ENCODE data around the gene SEL1L3.

The SEL1L3 gene

DNA sequence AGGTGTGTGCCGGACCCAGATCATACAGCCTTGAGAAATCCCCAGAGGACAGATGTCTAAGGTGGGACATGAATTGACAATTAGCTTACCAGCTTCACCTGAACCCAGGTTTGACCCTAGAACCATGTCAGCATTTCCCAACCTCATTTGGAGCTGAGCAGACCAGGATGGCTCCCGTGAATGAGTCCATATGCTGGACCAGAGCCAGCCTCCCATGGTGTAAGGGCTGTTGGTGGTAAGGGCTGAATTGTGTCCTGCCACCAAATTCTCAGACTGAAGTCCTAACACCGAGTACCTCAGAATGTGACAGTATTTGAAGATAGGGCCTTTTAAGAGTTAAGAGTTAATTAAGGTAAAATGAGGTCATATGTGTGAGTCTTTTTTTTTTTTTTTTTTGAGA lies 118.8 kb downstream of the SEL1L3 start:
- DNase-seq (ENCODE audit: low read depth), result no peak

DNA sequence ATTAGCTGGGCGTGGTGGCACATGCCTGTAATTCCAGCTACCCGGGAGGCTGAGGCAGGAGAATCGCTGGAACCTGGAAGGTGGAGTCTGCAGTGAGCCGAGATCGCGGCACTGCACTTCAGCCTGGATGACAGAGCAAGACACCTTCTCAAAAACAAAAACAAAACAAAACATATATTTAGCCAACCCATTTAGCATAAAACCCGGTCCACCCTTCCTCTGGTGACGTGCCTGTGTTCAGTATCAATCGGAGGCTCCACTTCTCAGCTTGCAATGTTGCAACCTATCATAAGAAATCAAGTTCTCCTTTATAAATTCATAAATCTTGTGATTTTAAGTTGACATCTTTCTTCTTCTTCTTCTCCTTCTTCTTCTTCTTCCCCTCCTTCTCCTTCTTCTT lies 133.2 kb downstream of the SEL1L3 start:
- DNase-seq (ENCODE audit: low read depth), result no peak

DNA sequence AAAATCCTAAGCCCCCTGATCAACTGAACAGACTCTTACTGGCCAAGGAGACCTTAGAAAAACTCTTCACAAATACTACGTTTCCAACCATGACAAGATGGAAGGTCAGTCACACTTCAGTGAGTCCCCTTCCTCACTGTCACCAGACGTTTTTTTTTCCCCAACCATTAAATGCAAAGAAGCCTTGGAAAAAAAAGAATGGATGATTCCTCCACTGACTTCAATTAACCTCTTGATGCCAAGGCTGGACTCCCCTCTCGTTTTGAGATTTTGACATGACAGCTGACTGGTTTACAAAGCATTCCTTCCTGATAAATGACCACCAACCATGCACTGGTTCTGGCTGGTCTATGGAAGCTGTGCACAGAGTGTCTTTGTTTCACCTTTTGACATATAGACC lies 133.9 kb downstream of the SEL1L3 start:
- DNase-seq (ENCODE audit: low read depth), result no peak

DNA sequence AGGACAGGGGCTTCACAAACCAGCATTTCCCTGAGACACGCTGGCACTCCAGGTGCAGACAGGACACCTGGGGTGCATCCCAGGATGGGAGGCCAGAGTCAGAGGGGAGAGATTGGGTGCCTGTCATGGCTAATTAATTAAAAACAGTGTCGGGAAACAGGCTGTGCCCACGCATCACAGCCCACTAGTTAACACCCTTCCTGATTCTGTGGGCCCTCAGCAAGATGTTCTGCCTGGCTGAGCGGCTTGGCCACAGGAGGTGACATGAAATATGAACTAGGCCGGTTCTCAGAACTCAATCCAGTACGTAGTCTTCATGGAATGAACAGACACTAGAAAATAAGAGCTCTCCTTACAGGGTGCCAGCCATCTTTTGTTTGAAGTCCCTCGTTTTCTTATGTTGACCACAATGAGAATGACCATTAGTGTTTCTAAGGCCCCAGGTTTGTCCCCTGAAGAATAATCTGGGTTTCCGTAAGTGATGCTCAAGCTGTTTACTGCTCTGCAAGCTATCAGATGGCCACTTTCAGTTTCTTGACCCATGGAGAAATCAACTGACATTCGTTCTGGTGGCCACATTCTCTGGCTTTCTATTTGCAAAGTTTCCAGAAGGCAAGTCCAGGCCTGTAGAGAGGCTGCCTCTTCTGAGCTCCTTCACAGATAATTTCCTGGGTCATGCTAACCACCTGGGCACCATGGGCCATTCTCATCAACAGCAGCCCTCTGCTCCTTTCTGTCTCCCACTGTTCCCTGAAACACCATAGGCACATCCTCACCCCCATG lies 134.9 kb downstream of the SEL1L3 start:
- no peak for DNase-seq (ENCODE audit: low read depth)

DNA sequence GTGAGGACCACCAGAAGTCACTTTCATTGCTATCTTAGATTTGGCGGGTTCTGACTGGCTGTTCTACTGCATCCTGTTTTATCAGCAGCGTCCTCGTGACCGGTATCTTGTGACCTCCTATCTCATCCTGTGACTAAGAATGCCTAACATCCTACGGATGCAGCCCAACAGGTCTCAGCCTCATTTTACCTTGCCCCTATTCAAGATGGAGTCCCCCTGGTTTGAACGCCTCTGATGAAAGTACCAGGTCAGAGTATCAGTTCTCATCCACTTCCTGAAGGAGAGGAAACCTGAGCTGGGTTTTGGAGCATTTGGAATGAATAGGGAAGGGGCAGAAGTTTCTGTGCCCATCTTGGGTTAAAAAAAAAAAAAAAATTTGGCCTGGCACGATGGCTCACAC lies 136.9 kb downstream of the SEL1L3 start:
- DNase-seq (ENCODE audit: low read depth), result no peak

DNA sequence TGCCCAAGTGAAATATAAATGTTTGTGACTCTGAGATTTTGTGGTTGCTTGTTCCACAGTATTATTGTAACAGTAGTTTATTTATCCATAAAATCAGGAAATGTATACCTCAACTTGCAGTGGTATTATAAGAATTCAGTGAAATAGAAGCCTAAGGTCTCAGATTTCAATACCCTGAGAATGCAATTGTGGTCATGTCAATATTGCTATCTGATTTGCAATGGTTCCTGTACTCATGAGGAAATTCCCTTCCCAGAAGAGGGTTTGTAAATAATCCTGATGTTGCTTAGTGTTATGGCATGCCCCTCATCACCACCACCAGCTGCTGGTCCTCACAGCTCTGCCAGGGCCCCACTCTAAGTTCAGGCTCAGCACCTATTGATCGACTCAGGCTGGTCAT lies 139.4 kb downstream of the SEL1L3 start:
- DNase-seq (ENCODE audit: low read depth), result no peak

DNA sequence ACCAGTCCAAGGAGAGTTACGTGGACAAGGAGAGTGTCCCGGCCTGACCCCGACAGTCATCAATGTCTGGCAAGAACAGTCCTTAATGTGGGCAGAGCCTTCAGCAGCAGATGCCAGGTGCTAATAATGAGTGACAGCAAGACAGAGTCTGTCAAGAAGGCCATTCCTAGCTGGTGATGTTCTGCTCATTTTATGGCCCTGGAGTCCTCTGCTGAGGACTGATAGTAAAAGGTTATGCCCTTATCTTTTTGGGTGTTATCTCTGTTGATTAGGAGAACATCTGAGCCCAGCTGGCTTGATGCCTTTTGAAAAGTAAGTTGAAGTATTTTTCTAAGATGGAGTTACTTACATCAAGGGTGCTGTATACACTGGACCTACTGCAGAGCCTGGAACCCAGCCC lies 139.8 kb downstream of the SEL1L3 start:
- no peak for DNase-seq (ENCODE audit: low read depth)

DNA sequence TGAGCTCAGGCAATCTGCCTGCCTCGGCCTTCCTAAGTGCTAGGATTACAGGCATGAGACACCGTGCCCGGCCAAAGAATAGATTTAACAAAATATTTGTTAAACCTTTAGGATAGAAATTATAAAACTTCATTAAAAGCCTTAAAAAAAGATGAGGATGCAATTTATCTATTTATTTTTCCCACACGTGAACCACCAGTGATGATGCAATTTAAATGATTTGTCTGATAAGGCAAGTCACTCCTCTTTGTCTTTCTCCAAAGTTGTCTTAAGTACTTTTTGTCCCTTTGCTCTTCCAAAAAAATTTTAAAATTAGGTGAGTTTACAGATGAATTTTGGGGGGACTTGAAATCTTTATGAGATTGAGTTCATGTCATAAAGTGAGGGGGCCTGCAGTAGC lies 149.0 kb downstream of the SEL1L3 start:
- no peak for DNase-seq (ENCODE audit: low read depth)

DNA sequence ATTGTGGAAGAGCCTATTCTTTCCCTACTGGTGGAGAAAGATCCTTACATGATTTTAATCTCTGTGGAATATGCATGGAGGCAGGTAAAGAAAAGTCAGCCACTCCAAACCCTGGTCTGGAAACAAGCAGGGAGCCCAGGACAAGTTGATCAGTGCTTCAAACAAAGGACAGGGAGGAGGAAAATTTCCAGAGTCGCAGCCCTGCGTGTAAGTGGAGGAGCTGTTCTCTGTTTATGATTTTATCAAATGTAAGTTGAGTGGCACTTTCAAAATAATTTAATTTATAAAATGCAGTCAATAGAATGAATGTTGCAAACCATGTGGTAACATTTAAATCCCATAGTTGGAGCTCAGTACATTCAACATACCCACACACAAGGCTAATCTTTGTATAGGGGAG lies 150.2 kb downstream of the SEL1L3 start:
- no peak for DNase-seq (ENCODE audit: low read depth)

DNA sequence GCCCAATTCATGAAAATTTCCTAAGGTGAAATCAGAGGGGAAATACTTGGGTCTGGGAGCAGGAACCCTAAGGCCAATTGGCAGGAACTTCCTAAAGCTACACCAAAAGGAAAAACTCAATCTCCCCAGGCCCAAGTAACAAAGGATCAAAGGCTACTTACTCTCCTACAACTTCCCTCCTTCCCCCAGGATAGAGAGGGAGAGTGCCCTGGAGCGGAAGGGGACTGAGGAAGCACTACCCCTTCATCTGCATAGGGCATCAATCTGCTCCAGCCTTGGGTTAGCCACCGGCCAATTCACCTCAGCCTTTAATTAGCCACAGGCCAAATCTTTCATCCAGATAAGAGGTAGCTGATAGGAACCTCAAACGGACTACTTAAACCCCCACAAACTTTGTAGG lies 152.2 kb downstream of the SEL1L3 start:
- DNase-seq (ENCODE audit: low read depth), result no peak

DNA sequence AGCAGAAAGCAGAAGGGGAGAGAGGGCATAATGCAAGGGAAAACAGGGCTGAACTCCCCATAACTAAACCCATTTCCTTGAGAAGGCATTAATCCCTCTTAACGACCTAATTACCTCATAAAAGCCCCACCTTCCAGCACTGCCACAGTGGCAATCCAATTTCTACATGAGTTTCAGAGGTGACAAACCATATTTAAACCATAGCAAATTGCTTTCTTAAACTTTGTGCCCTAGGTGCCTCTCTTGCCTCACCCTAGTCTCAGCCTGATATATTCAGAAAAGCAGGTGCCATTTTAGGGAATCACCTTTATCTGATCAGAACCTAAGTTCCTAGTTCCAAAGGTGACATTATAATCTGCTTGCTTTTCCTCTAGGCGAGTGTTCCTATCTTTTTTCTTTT lies 158.3 kb downstream of the SEL1L3 start:
- DNase-seq (ENCODE audit: low read depth), result no peak

DNA sequence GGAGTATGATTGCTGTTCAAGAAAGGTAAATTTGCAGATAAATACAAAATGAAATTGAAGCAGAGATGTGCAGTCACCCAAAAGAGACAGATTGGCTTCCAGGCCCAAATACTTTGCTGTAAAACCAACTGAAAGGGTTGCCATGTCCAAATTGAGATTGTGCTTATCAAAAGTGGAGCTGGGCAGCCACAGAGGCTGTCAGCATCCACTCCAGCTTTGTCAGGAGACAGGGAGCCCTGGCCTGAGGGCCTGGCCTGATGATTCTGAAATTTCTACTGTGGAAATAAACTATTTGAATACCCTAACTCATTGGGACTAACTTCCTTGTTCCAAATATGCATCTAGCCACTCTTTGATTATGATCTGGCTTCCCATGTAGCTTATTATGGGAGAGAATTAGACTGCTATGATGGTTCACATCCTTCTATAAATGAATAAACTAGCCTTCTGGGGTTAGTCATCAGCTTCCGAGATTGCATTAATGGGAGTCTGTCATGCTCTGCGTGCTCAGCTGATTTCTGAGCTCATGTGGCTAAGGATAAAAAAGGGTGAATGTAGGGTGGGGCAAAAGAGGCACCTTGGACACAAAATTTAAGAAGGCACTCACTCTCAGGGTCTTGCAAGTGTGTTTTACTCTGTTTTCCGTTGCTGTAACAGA lies 158.9 kb downstream of the SEL1L3 start:
- no peak for DNase-seq (ENCODE audit: low read depth)

DNA sequence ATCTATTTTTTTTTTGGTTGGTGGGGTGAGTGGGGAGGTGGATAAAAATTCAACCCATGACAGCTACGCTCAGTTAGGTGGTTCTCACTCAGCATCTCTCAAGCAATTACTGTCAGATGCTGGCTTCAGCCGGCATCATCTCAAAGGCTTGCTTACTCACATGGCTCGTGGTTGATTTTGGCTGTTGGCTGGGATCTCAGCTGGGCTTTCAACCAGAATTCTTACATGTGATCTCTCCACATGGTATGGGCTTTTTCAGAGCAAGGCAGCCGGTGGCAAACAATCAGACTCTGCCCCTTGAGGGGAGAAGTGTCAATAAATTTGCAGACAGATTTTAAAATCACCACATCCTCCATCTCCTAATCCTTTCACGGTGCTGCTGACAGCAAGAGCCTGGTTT lies 159.9 kb downstream of the SEL1L3 start:
- DNase-seq (ENCODE audit: low read depth), result peak; percentile 6

DNA sequence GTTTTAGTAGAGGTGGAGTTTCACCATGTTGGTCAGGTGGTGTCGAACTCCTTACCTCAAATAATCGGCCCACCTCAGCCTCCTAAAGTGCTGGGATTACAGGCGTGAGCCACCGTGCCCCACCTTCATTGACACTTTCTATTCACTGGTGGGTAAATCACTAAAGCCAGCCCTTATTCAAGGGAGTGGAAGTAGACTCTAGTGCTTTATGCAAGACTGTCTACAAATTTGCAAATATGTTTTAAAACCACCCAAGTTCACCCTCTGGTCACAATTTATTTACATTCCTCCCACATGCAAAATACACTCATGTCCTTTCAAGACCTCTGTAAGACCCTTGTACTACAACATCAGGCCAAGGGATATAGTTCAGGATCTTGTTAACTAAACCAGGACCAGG lies 162.1 kb downstream of the SEL1L3 start:
- no peak for DNase-seq (ENCODE audit: low read depth)

DNA sequence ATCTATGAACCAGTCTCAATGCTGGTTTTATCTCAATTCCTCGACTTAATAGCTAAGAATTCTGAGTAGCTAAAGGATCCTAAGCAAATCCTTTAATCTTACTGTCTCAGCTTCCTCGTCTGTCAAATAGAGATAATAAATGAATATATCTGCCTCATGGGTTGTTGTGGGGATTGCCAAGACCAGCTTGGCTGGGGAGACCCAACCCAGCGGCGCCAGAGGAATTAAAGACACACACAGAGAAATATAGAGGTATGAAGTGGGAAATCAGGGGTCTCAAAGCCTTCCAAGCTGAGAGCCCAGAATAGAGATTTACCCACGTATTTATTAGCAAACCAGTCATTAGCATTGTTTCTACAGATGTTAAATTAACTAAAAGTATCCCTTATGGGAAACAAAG lies 165.3 kb downstream of the SEL1L3 start:
- DNase-seq (ENCODE audit: low read depth), result no peak

Data from fibroblast of gingiva (primary cell).